OCI-LY1 (cell line): ENCODE data around the gene TP53RK.

Source experiments
- H2AFZ ChIP-seq: fragments of 200-600 bp; sonication (generic), shearing (Covaris generic); 2 replicates; pipeline ENCODE4 v1.6.0; 2014; ENCODE audit warnings: antibody characterized with exemption, mild to moderate bottlenecking, low read length
- H3F3A ChIP-seq: fragments of 200-600 bp; sonication (generic), shearing (Covaris generic); 2 replicates; pipeline ENCODE4 v1.6.0; 2014; ENCODE audit warnings: mild to moderate bottlenecking, antibody characterized with exemption, low read length, moderate library complexity; ENCODE audit not compliant: insufficient read depth
- H3K27ac ChIP-seq: fragments of 200-600 bp; sonication (generic); 2 replicates; pipeline ENCODE4 v1.5.1; 2014; ENCODE audit warnings: low read length, mixed run types, mild to moderate bottlenecking, low read depth; ENCODE audit not compliant: poor library complexity, severe bottlenecking
- H3K27me3 ChIP-seq: fragments of 200-600 bp; sonication (generic); 2 replicates; pipeline ENCODE4 v1.6.0; 2014; ENCODE audit warnings: antibody characterized with exemption, mild to moderate bottlenecking, low read length, moderate library complexity; ENCODE audit not compliant: insufficient read depth
- H3K36me3 ChIP-seq: fragments of 200-600 bp; sonication (generic); 2 replicates; pipeline ENCODE4 v1.6.1; 2014; ENCODE audit warnings: mild to moderate bottlenecking, antibody characterized with exemption, low read length, moderate library complexity, mixed read lengths; ENCODE audit not compliant: insufficient read depth
- H3K4me1 ChIP-seq: fragments of 200-600 bp; sonication (generic); 2 replicates; pipeline ENCODE4 v1.5.1; 2014; ENCODE audit warnings: mild to moderate bottlenecking, low read length, moderate library complexity; ENCODE audit not compliant: insufficient read depth, severe bottlenecking
- H3K4me2 ChIP-seq: fragments of 200-600 bp; sonication (generic), shearing (Covaris generic); 2 replicates; pipeline ENCODE4 v1.6.1; 2014; ENCODE audit warnings: low read length
- H3K4me3 ChIP-seq: fragments of 200-600 bp; sonication (generic); 2 replicates; pipeline ENCODE4 v1.5.1; 2014; ENCODE audit warnings: low read length, low read depth, mild to moderate bottlenecking, mixed read lengths; ENCODE audit not compliant: poor library complexity, severe bottlenecking
- H3K79me2 ChIP-seq: fragments of 200-600 bp; shearing (Covaris generic); 2 replicates; pipeline ENCODE4 v1.6.1; 2016; ENCODE audit warnings: mixed run types, low read length, mixed read lengths; ENCODE audit not compliant: insufficient read depth
- H3K9ac ChIP-seq: fragments of 200-600 bp; sonication (generic), shearing (Covaris generic); 2 replicates; pipeline ENCODE4 v1.6.1; 2014; ENCODE audit warnings: mild to moderate bottlenecking, low read length, mixed read lengths
- H3K9me2 ChIP-seq: fragments of 200-600 bp; sonication (generic), shearing (Covaris generic); 2 replicates; pipeline ENCODE4 v1.6.1; 2014; ENCODE audit warnings: low read depth, mild to moderate bottlenecking, low read length, mixed read lengths
- H3K9me3 ChIP-seq: fragments of 200-600 bp; shearing (Covaris generic); 2 replicates; pipeline ENCODE4 v1.6.1; 2014; ENCODE audit warnings: low read length, mixed read lengths
- H4K20me1 ChIP-seq: fragments of 200-600 bp; sonication (generic), shearing (Covaris generic); 2 replicates; pipeline ENCODE4 v1.6.0; 2016; ENCODE audit warnings: mild to moderate bottlenecking, low read length; ENCODE audit not compliant: insufficient read depth
- CTCF ChIP-seq: fragments of 200-600 bp; sonication (generic), shearing (Covaris generic); IDR thresholded peaks from 2 replicates; pipeline ENCODE4 v1.5.1; 2017; ENCODE audit warnings: mild to moderate bottlenecking, antibody characterized with exemption, low read length, moderate library complexity, mixed read lengths
- EZH2 ChIP-seq: fragments of 200-600 bp; sonication (generic), shearing (Covaris generic); IDR thresholded peaks from 2 replicates; pipeline ENCODE4 v1.8.0; 2017; ENCODE audit warnings: borderline replicate concordance, mixed run types, mild to moderate bottlenecking, antibody characterized with exemption, low read length, moderate library complexity, mixed read lengths

The TP53RK gene

DNA sequence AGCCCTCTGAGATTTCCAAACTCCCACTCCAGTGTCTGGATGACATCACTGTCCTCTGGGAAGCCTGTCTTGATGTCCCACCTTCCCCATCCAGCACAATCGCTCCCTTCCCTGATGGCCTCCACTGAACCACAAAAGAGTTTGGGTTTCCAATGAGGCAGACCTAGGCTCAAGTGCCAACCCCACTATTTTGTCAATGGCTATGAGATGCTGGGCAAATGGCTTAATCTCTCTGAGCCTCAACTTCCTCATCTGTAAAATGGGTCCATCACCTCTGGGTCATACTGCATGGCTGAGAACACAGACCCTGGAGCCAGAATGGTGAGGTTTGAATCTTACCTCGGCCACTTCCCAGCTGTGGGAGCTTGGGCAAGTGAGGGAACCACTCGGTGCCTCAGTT is 49.7 kb downstream of the TP53RK start:
- Histone ChIP-seq H3F3A (no peaks in the 10 kb centered on the region), H3K9ac (no peak overlapping the region), H3K27me3 (peaks cover 10% of the 10 kb centered on the region; the same call in 1 of the 2 replicates), H3K4me1 (no peaks in the 10 kb centered on the region), H3K27ac (no peak overlapping the region), H4K20me1 (no peaks in the 10 kb centered on the region), H2AFZ (no peak overlapping the region), H3K9me2 (no peaks in the 10 kb centered on the region), H3K9me3 (no peaks in the 10 kb centered on the region), H3K79me2 (no peaks in the 10 kb centered on the region), H3K4me3 (no peak overlapping the region), H3K36me3 (no peaks in the 10 kb centered on the region), H3K4me2 (no peak overlapping the region)
- no peak for TF ChIP-seq EZH2
- TF ChIP-seq CTCF: no peak

GRCh38 chr20:46638898-46639274 is 50.4 kb downstream of the TP53RK start:
- H3K36me3 ChIP-seq: no peaks in the 10 kb centered on the region
- H3F3A ChIP-seq: no peaks in the 10 kb centered on the region
- no peaks in the 10 kb centered on the region for H3K79me2 ChIP-seq
- H3K27ac ChIP-seq: no peak overlapping the region
- no peak for TF ChIP-seq CTCF
- TF ChIP-seq EZH2: no peak
- H3K9me3 ChIP-seq: no peaks in the 10 kb centered on the region
- no peak overlapping the region for H3K4me2 ChIP-seq
- H3K4me1 ChIP-seq: no peaks in the 10 kb centered on the region
- no peaks in the 10 kb centered on the region for H3K9me2 ChIP-seq
- H3K4me3 ChIP-seq: no peak overlapping the region
- no peak overlapping the region for H2AFZ ChIP-seq
- H3K27me3 ChIP-seq: peaks cover 10% of the 10 kb centered on the region; the same call in 1 of the 2 replicates
- H4K20me1 ChIP-seq: no peaks in the 10 kb centered on the region
- no peak overlapping the region for H3K9ac ChIP-seq

DNA sequence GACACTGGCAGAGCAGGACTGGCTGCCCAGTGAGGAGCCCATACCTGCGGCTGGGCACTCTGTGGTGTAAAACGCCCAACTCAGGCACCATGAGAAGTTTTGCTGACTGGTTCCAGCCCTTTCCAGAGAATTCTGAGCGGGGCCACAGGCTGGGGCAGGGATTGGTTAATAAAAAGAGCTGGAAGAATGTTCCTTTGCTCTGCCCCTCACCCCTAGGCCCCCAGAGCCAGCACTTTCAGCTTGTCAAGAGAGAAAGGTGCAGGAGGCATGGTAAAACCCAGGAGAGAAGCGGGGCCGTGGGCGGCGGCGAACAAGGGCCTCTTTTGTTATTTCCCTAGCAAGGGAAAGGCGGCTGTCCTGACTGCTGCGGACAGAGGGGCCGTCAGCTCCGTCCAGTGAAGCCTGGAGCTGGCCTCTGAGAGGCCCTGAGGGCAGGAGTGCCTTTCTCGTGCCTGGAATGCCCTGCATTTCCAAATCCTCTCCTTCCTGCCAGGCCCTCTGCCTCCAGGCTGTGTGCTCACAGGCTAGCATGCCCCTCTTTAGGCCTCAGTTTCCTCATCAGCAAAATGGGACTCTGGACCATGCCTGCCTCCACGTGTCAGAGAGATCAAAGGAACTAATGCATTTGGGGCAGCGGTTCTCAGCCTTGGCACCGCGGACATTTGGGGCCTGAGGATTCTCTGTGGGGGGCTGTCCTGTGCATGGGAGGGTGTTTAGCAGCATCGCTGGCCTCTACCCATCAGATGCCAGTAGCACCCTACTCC is 50.9 kb downstream of the TP53RK start:
- no peak overlapping the region for H2AFZ ChIP-seq
- TF ChIP-seq EZH2 (no peak), CTCF (no peak)
- H3K36me3 ChIP-seq: no peaks in the 10 kb centered on the region
- H3K9me3 ChIP-seq: no peaks in the 10 kb centered on the region
- no peak overlapping the region for H3K9ac ChIP-seq
- H3K9me2 ChIP-seq: no peaks in the 10 kb centered on the region
- H4K20me1 ChIP-seq: no peaks in the 10 kb centered on the region
- H3K4me2 ChIP-seq: no peak overlapping the region
- H3K79me2 ChIP-seq: no peaks in the 10 kb centered on the region
- H3K27ac ChIP-seq: no peak overlapping the region
- H3K4me1 ChIP-seq: no peaks in the 10 kb centered on the region
- H3K27me3 ChIP-seq: peaks cover 10% of the 10 kb centered on the region; the same call in 1 of the 2 replicates
- H3F3A ChIP-seq: no peaks in the 10 kb centered on the region
- H3K4me3 ChIP-seq: no peak overlapping the region
